GM12878 (cell line): Measurements from ENCODE around the gene MYCBP2. TPM values are rescaled to one million over a fixed set of nuclear protein-coding genes. Genes with fewer than 3 reads are reported as not detected.

Experiments used
- ATAC-seq: fragments of 200-7000 bp; cut with Tn5 transposase; 3 replicates; pipeline ENCODE4 v1.9.1; 2020; ENCODE audit warnings: mild to moderate bottlenecking, moderate library complexity
- BruUV-seq: library from RNA; stranded (reverse); fragments of 400-500 nt; replicated peaks from 2 replicates; lab custom pipeline; 2021; lab: Mats Ljungman, UMichigan
- CTCF ChIA-PET: fragments of 300-600 bp; sonication (Branson Sonifier 250); formaldehyde crosslinking; extraction: SDS; loops from one replicate; lab custom pipeline; 2021; ENCODE audit warnings: inconsistent platforms; lab: Yijun Ruan, JAX
- POLR2A ChIA-PET: fragments of 350-600 bp; formaldehyde crosslinking; extraction: SDS; loops from one replicate; lab custom pipeline; 2021; ENCODE audit warnings: inconsistent platforms; lab: Charles Lee
- RAD21 ChIA-PET: fragments of 300-600 bp; sonication (Branson Sonifier 250); formaldehyde crosslinking; loops from one replicate; lab custom pipeline; 2023; ENCODE audit warnings: antibody characterized with exemption; ENCODE audit not compliant: unreplicated experiment; lab: Charles Lee
- SMC1A ChIA-PET: fragments of 300-600 bp; sonication (Branson Sonifier 250); formaldehyde crosslinking; loops from one replicate; lab custom pipeline; 2023; ENCODE audit not compliant: unreplicated experiment, uncharacterized antibody; lab: Charles Lee
- DNase-seq: peaks from one replicate; pipeline ENCODE4 v3.0.0-alpha.2; 2011; ENCODE audit warnings: low read depth, low spot score
- FAIRE-seq: peaks from 3 replicates; lab custom pipeline; 2011; peaks lifted over from hg19 to GRCh38; lab: Jason Lieb, UNC
- H2AFZ ChIP-seq: 2 replicates; pipeline ENCODE4 v1.6.0; 2011; ENCODE audit warnings: low read depth, low read length, control low read depth; ENCODE audit not compliant: control insufficient read depth
- H3K27ac ChIP-seq: 2 replicates; pipeline ENCODE4 v1.5.1; 2011; ENCODE audit warnings: control low read depth; ENCODE audit not compliant: control insufficient read depth, insufficient read depth
- H3K27me3 ChIP-seq, 2 experiments: replicated peaks in 1 of 2; 2 replicates each; pipeline versions ENCODE4 v1.6.0 to v1.6.1; 2011; ENCODE audit warnings: low read length in 1 of 2; ENCODE audit not compliant: control insufficient read depth in 2 of 2, insufficient read depth in 2 of 2
- H3K36me3 ChIP-seq, 2 experiments: 2 replicates each; pipeline ENCODE4 v1.5.1; 2011; ENCODE audit warnings: low read length in 1 of 2; ENCODE audit not compliant: control insufficient read depth in 2 of 2, insufficient read depth in 2 of 2
- H3K4me1 ChIP-seq: 2 replicates; pipeline ENCODE4 v1.6.1; 2011; ENCODE audit warnings: mild to moderate bottlenecking, low read length, moderate library complexity, mixed read lengths; ENCODE audit not compliant: control insufficient read depth, insufficient read depth
- H3K4me2 ChIP-seq: 2 replicates; pipeline ENCODE4 v1.6.0; 2011; ENCODE audit warnings: control low read depth; ENCODE audit not compliant: control insufficient read depth, insufficient read depth
- H3K4me3 ChIP-seq: fragments of 200-600 bp; sonication (generic); 2 replicates; pipeline ENCODE4 v1.5.1; 2016
- H3K79me2 ChIP-seq: 2 replicates; pipeline ENCODE4 v1.6.0; 2011; ENCODE audit warnings: low read length; ENCODE audit not compliant: control insufficient read depth, insufficient read depth
- H3K9ac ChIP-seq: 2 replicates; pipeline ENCODE4 v1.8.0; 2011; ENCODE audit warnings: low read length, control low read depth, mixed read lengths; ENCODE audit not compliant: control insufficient read depth, insufficient read depth
- H3K9me3 ChIP-seq: replicated peaks from 3 replicates; pipeline ENCODE4 v1.5.1; 2011; ENCODE audit warnings: mild to moderate bottlenecking, low read length; ENCODE audit not compliant: control insufficient read depth, insufficient read depth
- H4K20me1 ChIP-seq: 2 replicates; pipeline ENCODE4 v1.6.0; 2011; ENCODE audit not compliant: control insufficient read depth, insufficient read depth
- EP300 ChIP-seq, 2 experiments: fragments of 150-350 bp in 1 of 2; IDR thresholded peaks; 2 replicates each; pipeline ENCODE4 v1.6.1; 2011 to 2012; ENCODE audit warnings: low read depth in 2 of 2, low read length in 2 of 2, borderline replicate concordance in 1 of 2, improper control_type of control experiment in 1 of 2, inconsistent platforms in 1 of 2; ENCODE audit not compliant: control insufficient read depth in 1 of 2
- ETV6 ChIP-seq, 2 experiments: fragments of 450-650 bp in 1 of 2; IDR thresholded peaks in 1 of 2; conservative IDR thresholded peaks in 1 of 2; 2 replicates each; pipeline ENCODE4 v1.6.1; 2014; ENCODE audit warnings: antibody characterized with exemption in 1 of 2, borderline replicate concordance in 1 of 2, low read depth in 1 of 2, mild to moderate bottlenecking in 1 of 2, moderate library complexity in 1 of 2
- HCFC1 ChIP-seq: fragments of 150-350 bp; IDR thresholded peaks from 2 replicates; pipeline ENCODE4 v1.6.1; 2014; ENCODE audit warnings: low read length
- KAT2A ChIP-seq: conservative IDR thresholded peaks from 2 replicates; pipeline ENCODE4 v1.6.1; 2011; ENCODE audit warnings: low read depth, low read length; ENCODE audit not compliant: control insufficient read depth
- MEF2B ChIP-seq: fragments of 450-650 bp; IDR thresholded peaks from 2 replicates; pipeline ENCODE4 v1.6.1; 2018; ENCODE audit warnings: mild to moderate bottlenecking, moderate library complexity; ENCODE audit not compliant: partially characterized antibody, poor library complexity, severe bottlenecking
- MYC ChIP-seq: IDR thresholded peaks from 2 replicates; pipeline ENCODE4 v1.6.1; 2011; ENCODE audit warnings: mild to moderate bottlenecking, low read length, moderate library complexity, inconsistent platforms; ENCODE audit not compliant: insufficient read depth, insufficient replicate concordance, insufficient read length, severe bottlenecking
- NFXL1 ChIP-seq: fragments of 450-650 bp; IDR thresholded peaks from 2 replicates; pipeline ENCODE4 v1.6.1; 2017; ENCODE audit warnings: antibody characterized with exemption, mild to moderate bottlenecking, borderline replicate concordance
- POLR2AphosphoS5 ChIP-seq: IDR thresholded peaks from 2 replicates; pipeline ENCODE4 v1.6.1; 2011; ENCODE audit warnings: mild to moderate bottlenecking, low read length, inconsistent platforms
- SPI1 ChIP-seq: IDR thresholded peaks from 2 replicates; pipeline ENCODE4 v1.6.1; 2011; ENCODE audit warnings: low read depth, mild to moderate bottlenecking, low read length, moderate library complexity, borderline replicate concordance; ENCODE audit not compliant: insufficient read depth
- ZZZ3 ChIP-seq: IDR thresholded peaks from 2 replicates; pipeline ENCODE4 v1.6.1; 2011; ENCODE audit warnings: low read depth; ENCODE audit not compliant: control insufficient read depth, insufficient read length
- WGBS: methylation state at CpG from one replicate; pipeline ENCODE4 v1.1.6; 2016; ENCODE audit warnings: low lambda C conversion rate; ENCODE audit not compliant: insufficient replicate concordance, insufficient coverage; ENCODE audit errors: missing lambda C conversion rate; 5-methylcytosine and 5-hydroxymethylcytosine counted together
- in situ Hi-C: fragments of 300-500 bp; cut with MboI; formaldehyde crosslinking; loops from 9 replicates; pipeline ENCODE4 v1.14.3; 2018; ENCODE audit warnings: mixed read lengths
- intact Hi-C: fragments of 100-400 bp; cut with micrococcal nuclease; formaldehyde crosslinking; loops from one replicate; pipeline ENCODE4 v1.14.2; 2022; ENCODE audit not compliant: unreplicated experiment
- polyA plus RNA-seq, 11 experiments: library from polyadenylated mRNA; depleted of rRNA in 4 of 11; unstranded in 6 of 11; stranded (reverse) in 5 of 11; fragments of >200 nt; fragmentation: Nextera tagmentation in 4 of 11; fragmentation: Illumina TruSeq in 1 of 11; extraction: Ambion mirVana in 4 of 11; extraction: Trizol in 1 of 11; gene quantifications; 1 replicate in 1 of 11; 2 replicates in 10 of 11; pipeline versions ENCODE4 v1.2.1 to v1.2.3, GENCODE V29; 2011 to 2016; ENCODE audit warnings: inconsistent platforms in 2 of 11, missing spikeins in 2 of 11, low read depth in 1 of 11
- total RNA-seq, 4 experiments: library from RNA; depleted of rRNA in 3 of 4; stranded (reverse); fragments of >200 nt in 3 of 4; fragmentation: Illumina TruSeq in 1 of 4; extraction: Trizol in 1 of 4; gene quantifications; 2 replicates each; pipeline versions ENCODE4 v1.2.1 to v1.2.3, GENCODE V29; 2013 to 2021
- TF ChIP-seq, protein P1 (sequence below): fragments of 450-650 bp; formaldehyde crosslinking; IDR thresholded peaks from 2 replicates; pipeline ENCODE4 v1.4.0; 2022; ENCODE audit warnings: mild to moderate bottlenecking, moderate library complexity

The MYCBP2 gene
- total and polyA plus RNA-seq, 10 of the 15 experiments (the other 5 are each of a cell fraction or from before 2014, with no cell fraction given), result 51.9 to 152 (median 98.2) TPM

DNA sequence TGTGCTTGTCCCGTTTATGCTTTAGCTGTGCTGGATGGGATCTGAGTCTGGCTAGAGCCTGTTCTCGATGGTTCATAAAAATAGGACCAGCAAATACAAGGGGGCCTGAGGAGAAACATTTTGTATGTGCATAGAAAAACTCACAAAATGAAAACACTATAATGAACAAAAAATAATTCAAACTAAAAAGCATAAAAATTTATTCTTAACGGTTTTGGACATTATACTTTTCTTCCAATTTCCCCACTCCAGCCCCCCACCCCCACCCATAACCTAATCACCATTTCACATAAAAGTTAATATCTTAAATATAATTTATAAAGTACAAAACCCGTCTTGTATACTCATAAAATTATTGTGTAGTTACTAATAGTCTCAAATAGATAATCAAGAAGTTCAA, 93.7 kb downstream of the MYCBP2 start:
- no peaks in the 10 kb centered on the region for H3K27me3 ChIP-seq
- in situ Hi-C loops (no loop called here), intact Hi-C loops (no loop called here)
- ChIA-PET POLR2A (interaction anchor here (0.5 to 1.0 kb wide), 2 partner anchors 73 to 96 kb away, joined by 3 to 4 read pairs; no protein-coding TSS in a partner anchor), SMC1A (interaction anchor here (1.0 to 1.7 kb wide), 5 partner anchors 10 to 246 kb away, joined by 3 to 6 read pairs (median 3); no protein-coding TSS in a partner anchor), CTCF (interaction anchor here (1.6 kb wide), 1 partner anchor 245 kb away, joined by 4 read pairs; no protein-coding TSS in a partner anchor), RAD21 (interaction anchor here (1.3 kb wide), 1 partner anchor 88 kb away, joined by 3 read pairs; no protein-coding TSS in a partner anchor)
- 99% methylated on average over 4 of the region's 4 CpGs for WGBS
- peaks cover 0 to 15% of the 10 kb centered on the region in 2 experiments; a peak in 3 of 4 replicates for H3K36me3 ChIP-seq
- H3K9me3 ChIP-seq, result no peaks in the 10 kb centered on the region
- FAIRE-seq, result no peak
- no peak overlapping the region for H3K9ac ChIP-seq
- no peaks in the 10 kb centered on the region for H3K79me2 ChIP-seq
- no peak overlapping the region for H3K4me2 ChIP-seq
- BruUV-seq, result no TSS peak
- no peak overlapping the region for H2AFZ ChIP-seq
- H3K4me3 ChIP-seq, result no peak overlapping the region
- H4K20me1 ChIP-seq, result no peaks in the 10 kb centered on the region
- no peak for DNase-seq
- H3K4me1 ChIP-seq, result no peaks in the 10 kb centered on the region
- TF ChIP-seq KAT2A, result no peak
- no peak overlapping the region for H3K27ac ChIP-seq
- ATAC-seq, result no peak

DNA sequence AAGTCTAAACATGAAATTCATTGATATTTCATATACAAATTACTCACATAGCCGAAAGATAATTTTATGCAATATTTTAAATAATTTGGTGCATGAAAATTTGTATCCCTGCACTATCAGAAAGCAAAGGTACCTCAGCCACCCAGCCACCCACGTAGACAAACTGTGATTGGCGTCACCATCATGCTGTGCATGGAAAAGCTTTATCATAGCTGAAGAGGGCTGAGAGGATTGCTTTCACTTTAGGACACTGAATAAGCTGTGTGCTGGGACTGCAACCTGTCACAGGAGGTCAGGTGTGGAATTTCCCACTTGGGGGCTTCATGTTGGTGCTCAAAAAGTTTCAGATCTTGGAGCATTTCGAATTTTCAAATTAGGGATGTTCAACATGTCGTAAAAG, 96.3 kb downstream of the MYCBP2 start:
- Histone ChIP-seq H3K9ac (no peak overlapping the region), H3K79me2 (no peaks in the 10 kb centered on the region), H3K9me3 (no peaks in the 10 kb centered on the region), H4K20me1 (no peaks in the 10 kb centered on the region), H3K4me3 (no peak overlapping the region), H3K4me2 (no peak overlapping the region), H2AFZ (no peak overlapping the region), H3K4me1 (no peaks in the 10 kb centered on the region), H3K27me3 (no peaks in the 10 kb centered on the region), H3K27ac (no peak overlapping the region), H3K36me3 (peaks cover 0 to 10% of the 10 kb centered on the region in 2 experiments; a peak in 3 of 4 replicates)
- BruUV-seq, result no TSS peak
- ChIA-PET SMC1A (interaction anchor here (1.4 kb wide), 1 partner anchor 247 kb away, joined by 3 read pairs; no protein-coding TSS in a partner anchor), RAD21 (no interaction called here), CTCF (interaction anchor here (1.5 kb wide), 1 partner anchor 45 kb away, joined by 4 read pairs; no protein-coding TSS in a partner anchor), POLR2A (no interaction called here)
- no peak for DNase-seq
- 99% methylated on average over 5 of the region's 5 CpGs for WGBS
- intact Hi-C loops, result no loop called here
- ATAC-seq, result peak; percentile 39; the same call in 2 of the 3 replicates
- in situ Hi-C loops, result no loop called here
- FAIRE-seq, result no peak
- TF ChIP-seq EP300 (IDR thresholded peaks at IDR 0.05; ENCODE audit: borderline replicate concordance in 1 of 2, control insufficient read depth in 1 of 2, low read depth in 2 of 2, low read length in 2 of 2) (no peak), NFXL1 (no peak), MEF2B (no peak), ZZZ3 (no peak), SPI1 (no peak), POLR2AphosphoS5 (no peak), MYC (no peak), HCFC1 (no peak), ETV6 (conservative IDR thresholded peaks at IDR 0.05 in 1 of 2, IDR thresholded peaks at IDR 0.05 in 1 of 2; ENCODE audit: borderline replicate concordance in 1 of 2, low read depth in 1 of 2) (no peak)
- TF ChIP-seq, protein P1, sequence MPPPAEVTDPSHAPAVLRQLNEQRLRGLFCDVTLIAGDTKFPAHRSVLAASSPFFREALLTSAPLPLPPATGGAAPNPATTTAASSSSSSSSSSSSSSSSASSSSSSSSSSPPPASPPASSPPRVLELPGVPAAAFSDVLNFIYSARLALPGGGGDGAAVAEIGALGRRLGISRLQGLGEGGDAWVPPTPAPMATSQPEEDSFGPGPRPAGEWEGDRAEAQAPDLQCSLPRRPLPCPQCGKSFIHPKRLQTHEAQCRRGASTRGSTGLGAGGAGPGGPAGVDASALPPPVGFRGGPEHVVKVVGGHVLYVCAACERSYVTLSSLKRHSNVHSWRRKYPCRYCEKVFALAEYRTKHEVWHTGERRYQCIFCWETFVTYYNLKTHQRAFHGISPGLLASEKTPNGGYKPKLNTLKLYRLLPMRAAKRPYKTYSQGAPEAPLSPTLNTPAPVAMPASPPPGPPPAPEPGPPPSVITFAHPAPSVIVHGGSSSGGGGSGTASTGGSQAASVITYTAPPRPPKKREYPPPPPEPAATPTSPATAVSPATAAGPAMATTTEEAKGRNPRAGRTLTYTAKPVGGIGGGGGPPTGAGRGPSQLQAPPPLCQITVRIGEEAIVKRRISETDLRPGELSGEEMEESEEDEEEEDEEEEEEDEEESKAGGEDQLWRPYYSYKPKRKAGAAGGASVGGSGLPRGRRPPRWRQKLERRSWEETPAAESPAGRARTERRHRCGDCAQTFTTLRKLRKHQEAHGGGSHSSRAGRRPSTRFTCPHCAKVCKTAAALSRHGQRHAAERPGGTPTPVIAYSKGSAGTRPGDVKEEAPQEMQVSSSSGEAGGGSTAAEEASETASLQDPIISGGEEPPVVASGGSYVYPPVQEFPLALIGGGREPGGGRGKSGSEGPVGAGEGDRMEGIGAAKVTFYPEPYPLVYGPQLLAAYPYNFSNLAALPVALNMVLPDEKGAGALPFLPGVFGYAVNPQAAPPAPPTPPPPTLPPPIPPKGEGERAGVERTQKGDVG (CRISPR knock-in tag), result no peak
